Measurements from ENCODE around the gene FUT6.
"Not testable (repeated sequence)": the region's sequence is repeated elsewhere in the genome, so short reads cannot be mapped to it uniquely, and the experiment has no call there.

FUT6 gene

GRCh38 chr19:5857203-5858081 is 17.9 kb upstream of the FUT6 start:
- DNase-seq (ENCODE audit: low spot score): no peak

DNA sequence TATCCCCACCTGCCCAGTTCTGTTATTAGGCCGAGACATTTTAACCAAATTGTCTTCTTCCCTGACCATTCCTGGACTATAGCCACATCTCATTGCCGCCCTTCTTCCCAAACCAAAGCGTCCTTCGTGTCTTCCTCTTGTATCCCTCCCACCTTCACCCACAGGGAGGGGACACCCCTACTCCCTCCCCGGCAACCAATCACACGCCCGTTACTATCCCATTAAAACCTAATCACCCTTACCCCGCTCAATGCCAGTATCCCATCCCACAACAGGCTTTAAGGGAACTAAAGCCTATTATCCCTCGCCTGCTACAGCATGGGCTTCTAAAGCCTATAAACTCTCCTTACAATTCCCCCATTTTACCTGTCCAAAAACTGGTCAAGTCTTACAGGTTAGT is 15.6 kb upstream of the FUT6 start:
- DNase-seq (ENCODE audit: low spot score): not testable (repeated sequence)

DNA sequence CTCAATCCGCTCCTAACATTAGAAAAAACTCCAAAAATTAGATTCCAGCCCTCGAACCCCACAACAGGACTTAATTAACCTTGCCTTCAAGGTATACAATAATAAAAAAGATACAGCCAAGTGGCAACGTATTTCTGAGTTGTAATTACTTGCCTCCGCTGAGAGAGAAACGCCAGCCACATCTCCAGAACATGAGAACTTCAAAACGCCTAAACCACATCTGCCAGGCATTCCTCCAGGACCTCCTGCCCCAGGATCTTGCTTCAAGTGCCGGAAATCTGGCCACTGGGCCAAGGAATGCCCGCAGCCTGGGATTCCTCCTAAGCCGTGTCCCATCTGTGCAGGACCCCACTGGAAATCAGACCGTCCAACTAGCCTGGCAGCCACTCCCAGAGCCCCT is 14.6 kb upstream of the FUT6 start:
- not testable (repeated sequence) for DNase-seq (ENCODE audit: low spot score)

DNA sequence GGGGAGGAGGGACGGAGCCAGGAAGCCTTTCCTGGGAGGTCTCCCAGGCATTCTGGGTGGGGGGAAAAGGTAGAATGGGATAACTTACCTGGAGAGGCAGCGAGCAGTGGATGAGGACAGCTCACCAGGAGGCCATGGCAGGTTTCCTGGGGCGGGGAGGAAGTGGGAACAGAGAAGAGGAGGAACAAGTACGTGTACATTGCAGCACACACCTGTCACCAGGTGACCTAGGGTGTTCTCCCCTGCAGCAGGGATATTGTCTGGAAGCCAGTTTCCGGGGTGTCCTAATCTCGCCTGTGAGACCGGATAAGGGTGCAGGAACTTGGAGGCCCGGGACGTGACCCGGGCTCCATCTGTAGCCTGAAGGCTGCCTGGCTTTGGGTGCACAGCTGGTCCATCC is 11.8 kb upstream of the FUT6 start, which contains the start of gene FUT3:
Gene FUT3, minus strand, starts transcription at position 148 of the 400 bp plus-strand sequence.
- DNase-seq (ENCODE audit: low spot score): no peak

DNA sequence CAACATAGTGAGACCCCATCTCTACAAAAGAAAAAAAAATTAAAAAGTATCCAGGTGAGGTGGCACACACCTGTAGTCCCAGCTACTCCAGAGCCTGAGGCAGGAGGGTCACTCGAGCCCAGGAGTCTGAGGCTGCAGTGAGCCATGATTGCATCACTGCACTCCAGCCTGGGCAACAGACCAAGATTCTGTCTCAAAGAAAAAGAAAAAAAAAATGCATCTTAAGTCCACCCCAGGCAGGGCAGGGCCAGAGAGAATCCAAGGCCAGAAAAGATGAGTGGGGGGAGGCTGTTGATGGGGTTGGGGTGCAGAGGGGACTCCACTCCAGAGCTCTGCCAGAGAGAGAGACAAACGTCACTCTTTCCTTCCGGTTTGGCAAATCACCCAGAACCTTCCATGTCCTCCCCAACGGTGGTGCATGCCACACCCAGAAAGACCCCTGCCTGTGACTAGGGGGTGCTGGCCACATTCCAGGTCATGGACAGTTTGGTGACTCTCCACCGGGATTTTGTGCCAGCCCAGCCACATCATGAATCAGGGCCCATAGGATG is 11.3 kb upstream of the FUT6 start:
- DNase-seq (ENCODE audit: low spot score): no peak

- no peak for DNase-seq (ENCODE audit: low spot score)
These were observed 10.7 kb upstream of the FUT6 start for GRCh38 chr19:5850189-5850588.

GRCh38 chr19:5848621-5849020 is 9.1 kb upstream of the FUT6 start:
- DNase-seq (ENCODE audit: low spot score): not testable (repeated sequence)

GRCh38 chr19:5847846-5848245 is 8.3 kb upstream of the FUT6 start:
- not testable (repeated sequence) for DNase-seq (ENCODE audit: low spot score)

DNA sequence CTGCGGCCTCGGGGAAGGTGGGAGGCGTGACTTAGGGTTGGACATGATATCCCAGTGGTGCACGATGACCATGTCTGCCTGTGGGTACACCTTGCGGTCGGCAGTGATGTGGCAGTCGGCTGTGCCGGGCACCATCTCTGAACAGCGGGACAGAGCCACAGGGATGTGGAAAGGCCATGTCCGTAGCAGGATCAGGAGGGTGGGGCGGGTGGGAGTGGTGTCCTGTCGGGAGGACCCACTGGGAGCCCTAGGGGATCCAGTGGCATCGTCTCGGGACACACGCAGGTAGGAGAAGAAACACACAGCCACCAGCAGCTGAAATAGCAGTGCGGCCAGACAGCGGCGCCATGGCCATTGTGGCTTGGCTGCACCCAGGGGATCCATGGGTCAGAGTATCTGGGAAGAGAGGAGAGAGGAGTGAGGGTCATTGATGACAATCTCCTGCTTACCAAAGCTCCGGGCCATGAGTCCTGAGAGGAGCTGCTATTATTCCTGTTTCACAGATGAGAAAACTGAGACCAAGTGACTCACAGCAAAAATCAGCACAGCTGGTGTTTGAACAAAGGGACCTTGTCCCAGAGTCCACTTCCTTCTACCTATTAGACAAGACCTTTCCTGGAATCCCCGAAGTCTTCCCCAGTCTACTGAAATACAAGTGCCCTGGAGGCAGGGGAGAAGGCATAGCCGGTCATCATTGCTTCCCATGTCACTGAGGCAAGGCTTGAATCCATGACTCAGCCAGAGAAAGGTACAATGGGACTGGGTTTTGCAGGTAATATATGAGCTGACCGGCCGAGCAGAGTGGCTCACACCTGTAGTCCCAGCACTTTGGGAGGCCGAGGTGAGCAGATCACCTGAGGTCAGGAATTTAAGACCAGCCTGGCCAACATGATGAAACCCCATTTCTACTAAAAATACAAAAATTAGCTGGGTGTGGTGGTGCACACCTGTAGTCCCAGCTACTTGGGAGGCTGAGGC is 5.2 kb upstream of the FUT6 start:
- no peak for DNase-seq (ENCODE audit: low spot score)

GRCh38 chr19:5843295-5843927 is 3.9 kb upstream of the FUT6 start:
- no peak for DNase-seq (ENCODE audit: low spot score)

DNA sequence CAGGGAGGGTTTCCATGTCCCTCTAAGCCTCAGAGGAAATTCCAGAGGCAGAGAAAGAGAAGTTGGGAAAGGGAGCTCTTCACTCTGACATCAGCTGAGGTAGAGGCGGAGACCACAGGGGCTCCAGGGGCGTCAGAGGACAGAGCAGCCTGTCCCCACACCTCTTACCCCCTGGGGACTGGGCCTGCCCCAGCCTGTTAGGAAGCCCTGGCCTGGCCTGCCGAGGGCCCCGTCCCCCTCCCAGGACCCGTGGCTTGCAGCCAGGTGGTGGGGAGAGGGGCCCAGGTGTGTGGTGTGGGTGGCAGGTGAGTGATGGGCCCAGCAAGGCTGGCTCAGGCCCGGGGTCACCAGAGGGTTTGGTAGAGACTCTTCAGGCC is 2.2 kb upstream of the FUT6 start:
- not testable (repeated sequence) for DNase-seq (ENCODE audit: low spot score)

DNA sequence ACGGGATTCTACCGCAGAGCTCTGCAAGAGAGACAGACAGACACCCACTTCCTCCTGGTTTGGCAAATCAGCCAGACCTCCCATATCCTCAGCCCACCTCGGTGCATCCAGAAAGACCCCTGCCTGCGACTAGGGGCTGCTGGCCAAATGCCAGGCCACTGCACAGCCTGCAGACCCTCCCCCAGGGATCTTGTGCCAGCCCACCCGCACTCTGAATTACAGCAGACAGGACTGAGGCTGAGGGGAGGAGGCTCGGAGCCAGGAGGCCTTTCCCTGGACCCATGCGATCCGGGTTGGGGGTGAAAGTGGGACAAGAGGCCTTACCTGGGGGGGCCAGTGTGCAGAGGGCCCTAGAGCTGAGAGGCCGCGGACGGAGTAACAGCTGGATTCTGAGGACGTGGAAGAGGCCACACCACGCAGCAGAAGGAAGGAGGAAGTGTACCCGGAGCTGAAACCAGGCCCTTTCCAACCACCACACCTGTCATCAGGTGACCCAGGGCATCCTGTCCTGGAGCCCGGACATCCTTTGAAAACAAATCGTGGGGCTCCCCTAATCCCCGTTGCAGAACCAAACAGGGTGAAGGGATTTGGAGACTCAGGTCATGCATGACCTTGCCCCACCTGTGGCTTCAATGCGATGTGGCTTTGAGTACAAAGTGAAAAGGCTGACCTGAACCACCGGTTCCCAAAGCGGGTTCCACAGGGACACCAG is 993 bp downstream of the FUT6 start:
- DNase-seq (ENCODE audit: low spot score): no peak

- DNase-seq (ENCODE audit: low spot score): no peak
These were observed 1.6 kb downstream of the FUT6 start for GRCh38 chr19:5837761-5838352.

- DNase-seq (ENCODE audit: low spot score): no peak
These were observed 6.8 kb downstream of the FUT6 start for GRCh38 chr19:5832527-5833216.

GRCh38 chr19:5832061-5832460 is 7.4 kb downstream of the FUT6 start:
- no peak for DNase-seq (ENCODE audit: low spot score)

DNA sequence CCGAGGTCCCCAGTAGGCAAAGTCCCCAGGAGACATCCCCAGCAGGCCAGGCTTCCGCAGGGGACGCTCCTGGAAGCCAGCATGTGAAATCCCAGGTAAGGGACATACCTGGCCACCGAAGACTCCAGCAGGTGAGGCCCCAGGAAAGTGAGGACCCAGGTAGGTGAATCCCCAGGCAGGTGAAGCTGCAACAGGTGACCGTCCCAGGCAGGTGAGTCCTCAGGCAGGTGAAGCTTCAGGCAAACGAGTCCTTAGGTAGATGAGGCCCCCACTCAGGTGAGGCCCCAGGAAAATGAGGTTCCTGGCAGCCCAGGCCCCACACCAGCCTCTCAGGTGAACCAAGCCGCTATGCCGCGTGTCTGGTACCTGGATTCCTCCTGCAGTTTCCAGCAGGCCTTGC is 8.3 kb downstream of the FUT6 start:
- DNase-seq (ENCODE audit: low spot score): no peak

GRCh38 chr19:5829567-5830310 is 9.8 kb downstream of the FUT6 start:
- no peak for DNase-seq (ENCODE audit: low spot score)

- no peak for DNase-seq (ENCODE audit: low spot score)
These were observed 10.6 kb downstream of the FUT6 start for GRCh38 chr19:5828661-5829566.
